ENCODE results near the gene PRX. TPM values are rescaled to one million over a fixed set of nuclear protein-coding genes. Genes with fewer than 3 reads are reported as not detected.

The PRX gene
- total and polyA plus RNA-seq, 12 donors, result 1.7 to 3.8 (median 2.6) TPM

DNA sequence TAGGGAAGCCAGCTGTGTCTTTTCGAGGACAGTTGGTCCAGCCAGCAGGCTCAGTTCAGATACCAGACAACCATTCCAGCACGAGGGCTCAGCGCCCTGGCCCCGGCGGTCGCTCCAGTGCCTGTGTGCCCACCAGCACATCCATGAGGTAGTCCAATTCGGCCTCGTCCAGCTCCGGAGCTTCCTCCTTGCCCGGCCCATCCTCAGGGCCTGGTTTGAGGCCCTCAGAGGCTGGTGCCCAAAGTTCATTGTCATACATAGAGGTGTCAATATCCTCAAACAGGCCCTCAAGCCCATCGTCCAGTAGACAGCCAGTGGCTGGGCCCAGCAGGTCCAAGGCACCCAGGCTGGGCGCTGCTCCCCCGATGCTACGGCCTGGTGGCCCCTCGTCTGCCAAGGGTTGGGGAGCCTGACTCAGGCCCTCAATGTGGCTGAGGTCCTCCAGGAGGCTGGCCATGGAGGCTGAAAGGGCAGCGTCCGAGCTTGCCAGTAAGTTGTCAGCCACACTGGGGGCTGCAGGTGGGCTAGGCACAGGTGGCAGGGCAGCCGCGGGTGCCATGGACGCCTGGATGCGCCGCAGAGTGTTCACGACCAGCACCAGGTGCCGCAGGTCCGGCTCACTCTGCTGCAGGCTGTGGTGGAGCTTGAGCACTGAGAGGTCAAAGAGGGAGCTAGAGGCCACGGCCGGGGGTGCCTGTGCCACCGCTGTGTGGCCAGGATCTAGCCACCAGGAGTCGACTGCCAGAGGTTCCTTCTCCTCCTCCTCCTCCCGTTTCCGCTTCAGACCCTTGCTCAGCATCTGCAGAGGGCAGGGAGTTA, 9.8 kb upstream of the PRX start:
- Histone ChIP-seq H3K27me3 (no peaks in the 10 kb centered on the region), H3K4me1 (peaks cover 5 to 55% (median 47%) of the 10 kb centered on the region in 9 donors), H3K4me3 (no peak overlapping the region), H3K36me3 (peaks cover 0 to 21% (median 12%) of the 10 kb centered on the region in 9 donors), H3K27ac (peak overlapping the region in 9 of 10 donors; percentile 3 to 100 (median 98)), H3K9me3 (no peaks in the 10 kb centered on the region)
- intact Hi-C loops (cut with DNase I), result loop anchor here in 3 of 10 donors (1.0 to 10.0 kb wide), 4 partner anchors 18 to 179 kb away; partner anchors contain the start of genes C19orf47 (in 2 of the 3), PLD3 (in 2 of the 3) and LTBP4 (in 1 of the 3)
- DNase-seq (no peak), ATAC-seq (no peak)
- TF ChIP-seq, protein P1, sequence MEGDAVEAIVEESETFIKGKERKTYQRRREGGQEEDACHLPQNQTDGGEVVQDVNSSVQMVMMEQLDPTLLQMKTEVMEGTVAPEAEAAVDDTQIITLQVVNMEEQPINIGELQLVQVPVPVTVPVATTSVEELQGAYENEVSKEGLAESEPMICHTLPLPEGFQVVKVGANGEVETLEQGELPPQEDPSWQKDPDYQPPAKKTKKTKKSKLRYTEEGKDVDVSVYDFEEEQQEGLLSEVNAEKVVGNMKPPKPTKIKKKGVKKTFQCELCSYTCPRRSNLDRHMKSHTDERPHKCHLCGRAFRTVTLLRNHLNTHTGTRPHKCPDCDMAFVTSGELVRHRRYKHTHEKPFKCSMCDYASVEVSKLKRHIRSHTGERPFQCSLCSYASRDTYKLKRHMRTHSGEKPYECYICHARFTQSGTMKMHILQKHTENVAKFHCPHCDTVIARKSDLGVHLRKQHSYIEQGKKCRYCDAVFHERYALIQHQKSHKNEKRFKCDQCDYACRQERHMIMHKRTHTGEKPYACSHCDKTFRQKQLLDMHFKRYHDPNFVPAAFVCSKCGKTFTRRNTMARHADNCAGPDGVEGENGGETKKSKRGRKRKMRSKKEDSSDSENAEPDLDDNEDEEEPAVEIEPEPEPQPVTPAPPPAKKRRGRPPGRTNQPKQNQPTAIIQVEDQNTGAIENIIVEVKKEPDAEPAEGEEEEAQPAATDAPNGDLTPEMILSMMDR (IDR thresholded peaks at IDR 0.05), result no peak
- 85 to 87% methylated on average over 31 of the region's 31 CpGs for WGBS, 2 donors

DNA sequence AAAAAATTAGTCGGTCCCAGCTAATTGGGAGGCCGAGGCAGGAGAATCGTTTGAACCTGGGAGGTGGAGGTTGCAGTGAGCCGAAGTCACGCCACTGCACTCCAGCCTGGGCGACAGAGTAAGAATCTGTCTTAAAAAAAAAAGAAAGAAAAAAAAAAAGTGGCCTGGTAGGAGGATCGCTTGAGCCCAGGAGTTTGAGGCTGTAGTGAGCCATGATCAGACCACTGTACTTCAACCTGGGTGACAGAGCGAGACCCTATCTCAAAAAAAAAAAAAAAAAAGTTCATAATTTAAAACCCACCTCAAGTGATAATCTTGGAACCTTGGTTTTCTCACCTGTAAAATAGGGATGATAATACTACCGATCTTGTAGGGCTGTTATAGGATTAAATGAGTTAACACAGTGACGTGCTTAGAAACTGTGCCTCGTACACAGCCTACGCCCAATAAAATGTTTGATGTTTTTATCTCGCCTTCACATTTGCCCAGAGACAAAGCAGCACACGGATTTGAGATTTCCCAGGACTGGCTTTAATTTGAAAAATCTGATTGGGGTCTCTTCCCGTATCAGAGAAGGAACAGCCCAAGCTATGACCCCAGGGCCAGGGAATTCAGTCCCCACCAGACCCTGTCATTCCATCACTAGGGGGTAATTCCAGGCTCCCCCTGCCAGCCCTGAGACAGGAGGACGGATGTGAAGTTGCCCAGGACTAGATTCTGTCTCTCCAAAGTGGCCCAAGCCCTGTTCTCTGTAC, 9.0 kb upstream of the PRX start:
- DNase-seq (no peak), ATAC-seq (no peak)
- no peaks in the 10 kb centered on the region for H3K9me3 ChIP-seq
- peak overlapping the region in 5 of 10 donors; percentile 59 to 80 (median 65) for H3K4me3 ChIP-seq
- TF ChIP-seq, protein P1 (IDR thresholded peaks at IDR 0.05), result no peak
- WGBS, 2 donors, result 73 to 80% methylated on average over 16 of the region's 16 CpGs
- H3K36me3 ChIP-seq, result peaks cover 0 to 21% (median 12%) of the 10 kb centered on the region in 9 donors
- H3K27me3 ChIP-seq, result no peaks in the 10 kb centered on the region
- H3K4me1 ChIP-seq, result peaks cover 9 to 63% (median 54%) of the 10 kb centered on the region in 9 donors
- H3K27ac ChIP-seq, result peak overlapping the region; percentile 95 to 100 (median 99)
- intact Hi-C loops (cut with DNase I), result loop anchor here in 5 of 10 donors (1.0 to 10.0 kb wide), 7 partner anchors 21 to 180 kb away; partner anchors contain the start of genes C19orf47 (in 2 of the 5), PLD3 (in 2 of the 5), BLVRB (in 1 of the 5) and LTBP4 (in 1 of the 5)

DNA sequence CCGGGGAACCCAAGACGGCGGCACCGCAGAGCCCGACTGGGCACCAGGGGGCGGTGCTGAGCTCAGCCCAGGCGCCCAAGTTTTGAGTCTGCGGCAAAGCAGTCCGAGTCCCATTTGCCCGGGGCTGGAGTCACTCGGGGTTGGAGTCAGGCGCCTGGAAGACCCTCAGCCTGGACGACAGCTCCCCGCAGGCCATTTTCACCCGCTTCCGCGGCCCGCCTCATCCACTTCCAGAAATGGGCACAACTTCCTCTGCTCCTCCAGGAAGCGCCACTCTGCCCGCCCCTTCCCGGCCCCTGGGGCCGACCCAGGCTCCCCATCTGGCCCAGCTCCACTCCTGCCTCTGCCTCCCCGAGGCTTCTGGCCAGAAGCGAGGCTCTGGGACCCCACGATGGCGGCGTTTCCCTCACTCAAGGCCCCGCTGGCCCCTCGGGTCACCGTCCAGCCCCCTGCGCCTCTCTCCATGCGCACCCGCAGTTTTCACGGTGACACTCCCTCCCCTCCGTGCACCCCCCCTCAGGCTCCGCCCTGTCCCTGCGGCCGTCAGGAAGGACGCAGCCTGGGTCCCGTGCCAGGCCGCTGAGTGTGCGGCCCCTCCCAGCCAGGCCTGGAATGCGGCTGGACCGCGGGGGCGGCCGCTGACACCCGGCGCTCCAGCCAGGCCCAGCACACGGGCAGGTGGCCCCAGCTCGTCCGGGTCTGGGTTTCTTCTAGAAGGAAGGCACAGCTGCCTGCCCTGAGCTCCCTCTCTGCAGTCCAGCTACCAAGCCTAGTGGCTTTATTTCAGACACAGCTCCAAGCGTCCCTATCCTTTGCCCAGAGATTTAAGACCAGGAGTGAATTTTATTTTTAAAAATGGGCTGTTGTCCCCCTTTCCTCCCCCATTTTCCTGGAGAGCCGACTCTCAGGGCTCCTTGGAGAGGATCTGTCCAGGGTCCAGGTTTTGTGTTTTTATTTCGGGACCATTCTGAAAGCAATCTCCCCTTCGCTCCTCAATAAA, 7.9 kb upstream of the PRX start:
- Histone ChIP-seq H3K36me3 (peaks cover 0 to 21% (median 12%) of the 10 kb centered on the region in 9 donors), H3K4me3 (peak overlapping the region; percentile 15 to 80 (median 63)), H3K4me1 (peaks cover 9 to 69% (median 49%) of the 10 kb centered on the region in 9 donors), H3K9me3 (no peaks in the 10 kb centered on the region), H3K27me3 (no peaks in the 10 kb centered on the region), H3K27ac (peak overlapping the region; percentile 95 to 100 (median 99))
- TF ChIP-seq, protein P1 (IDR thresholded peaks at IDR 0.05), result peak; percentile 86 to 98 (median 93)
- ATAC-seq (peak; percentile 83 to 90 (median 88)), DNase-seq (peak; percentile 95 to 96)
- intact Hi-C loops (cut with DNase I), result loop anchor here in 5 of 10 donors (1.0 to 10.0 kb wide), 7 partner anchors 22 to 181 kb away; partner anchors contain the start of genes C19orf47 (in 2 of the 5), PLD3 (in 2 of the 5), BLVRB (in 1 of the 5) and LTBP4 (in 1 of the 5)
- whole genome bisulfite sequencing, 2 donors, result 2% methylated on average over 55 to 56 of the region's 56 CpGs
